ENCODE data around the gene DHX35.
"Not testable (repeated sequence)": the region's sequence is repeated elsewhere in the genome, so short reads cannot be mapped to it uniquely, and the experiment has no call there.

The DHX35 gene

GRCh38 chr20:38951611-38952010 is 10.5 kb upstream of the DHX35 start:
- no peak overlapping the region for H3K4me3 ChIP-seq (replicated peaks; ENCODE audit: low read depth, low read length)
- TF ChIP-seq CTCF (IDR thresholded peaks at IDR 0.05; ENCODE audit: low read length, missing control alignments): no peak
- no peak for DNase-seq (ENCODE audit: low read depth)

GRCh38 chr20:38952153-38952552 is 10.0 kb upstream of the DHX35 start:
- H3K4me3 ChIP-seq (replicated peaks; ENCODE audit: low read depth, low read length): no peak overlapping the region
- DNase-seq (ENCODE audit: low read depth): no peak

DNA sequence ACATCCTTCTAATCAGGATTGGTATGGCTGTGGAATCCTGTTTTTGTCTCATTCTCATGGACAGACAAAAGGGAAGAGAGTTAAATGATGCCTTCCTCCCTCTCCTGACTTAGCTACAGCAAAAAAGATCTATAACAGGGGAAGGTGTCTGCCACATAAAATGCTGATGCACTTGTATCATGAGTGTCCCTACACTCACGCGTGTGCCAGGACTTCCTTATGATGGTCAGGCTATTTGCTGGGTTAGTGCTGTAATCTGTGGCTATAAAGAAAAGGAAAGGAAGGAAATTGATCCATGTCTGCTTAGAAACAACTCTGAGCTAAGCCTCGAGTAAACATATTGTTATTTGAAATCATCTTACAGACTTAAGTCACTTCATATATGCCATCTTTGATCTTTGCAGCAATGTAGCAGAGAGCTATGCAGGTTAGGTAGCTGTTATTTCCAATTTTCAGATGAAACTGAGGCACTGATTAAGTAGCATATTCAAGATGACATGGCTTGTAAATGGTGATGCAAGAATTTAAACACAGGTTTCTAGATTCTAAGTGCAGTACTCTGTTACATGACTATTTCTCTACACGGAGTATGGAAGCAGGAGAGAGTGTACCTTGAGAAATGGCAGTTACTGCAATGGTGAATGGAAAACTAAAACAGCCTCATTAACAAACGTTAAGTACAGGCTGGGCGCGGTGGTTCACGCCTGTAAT is 8.4 kb upstream of the DHX35 start:
- TF ChIP-seq CTCF (IDR thresholded peaks at IDR 0.05; ENCODE audit: low read length, missing control alignments): no peak
- H3K4me3 ChIP-seq (replicated peaks; ENCODE audit: low read depth, low read length): no peak overlapping the region

More at GRCh38 chr20:38952153-38952552, 10.0 kb upstream of the DHX35 start:
- TF ChIP-seq CTCF (IDR thresholded peaks at IDR 0.05; ENCODE audit: low read length, missing control alignments): no peak

GRCh38 chr20:38957235-38957876 is 4.8 kb upstream of the DHX35 start:
- no peak overlapping the region for H3K4me3 ChIP-seq (replicated peaks; ENCODE audit: low read depth, low read length)
- no peak for TF ChIP-seq CTCF (IDR thresholded peaks at IDR 0.05; ENCODE audit: low read length, missing control alignments)
- DNase-seq (ENCODE audit: low read depth): no peak

More for the DNA sequence above, 8.4 kb upstream of the DHX35 start:
- DNase-seq (ENCODE audit: low read depth): no peak

DNA sequence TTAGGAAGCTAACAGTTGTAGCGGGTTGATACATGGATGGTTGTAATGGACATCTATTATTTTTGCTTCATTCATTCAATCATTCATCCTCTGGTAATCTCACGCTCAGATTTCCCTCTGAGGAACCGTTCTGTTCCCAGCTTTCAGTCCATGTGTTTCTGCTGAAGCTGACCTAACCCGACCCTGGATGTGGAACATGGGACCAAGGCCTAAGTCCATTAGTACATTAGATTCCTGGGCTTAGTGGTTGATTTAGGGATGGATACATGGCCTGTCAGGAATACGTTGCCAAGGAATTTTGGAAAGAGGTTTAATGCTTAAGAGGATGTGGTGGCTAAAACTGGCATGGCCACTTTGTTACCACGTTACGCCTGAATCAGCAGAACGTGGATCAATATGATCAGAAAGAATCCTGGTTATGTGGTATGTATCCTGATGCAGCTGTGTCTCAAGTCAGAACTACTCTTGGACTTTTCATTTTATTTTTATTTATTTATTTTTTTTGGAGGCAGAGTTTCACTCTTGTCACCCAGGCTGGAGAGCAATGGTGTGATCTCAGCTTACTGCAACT is 4.1 kb upstream of the DHX35 start:
- no peak overlapping the region for H3K4me3 ChIP-seq (replicated peaks; ENCODE audit: low read depth, low read length)
- no peak for DNase-seq (ENCODE audit: low read depth)
- no peak for TF ChIP-seq CTCF (IDR thresholded peaks at IDR 0.05; ENCODE audit: low read length, missing control alignments)

- H3K4me3 ChIP-seq (replicated peaks; ENCODE audit: low read depth, low read length); DNase-seq (ENCODE audit: low read depth): not testable (repeated sequence)
Measured at GRCh38 chr20:38960187-38960687, 1.9 kb upstream of the DHX35 start.

- TF ChIP-seq CTCF (IDR thresholded peaks at IDR 0.05; ENCODE audit: low read length, missing control alignments): no peak
- H3K4me3 ChIP-seq (replicated peaks; ENCODE audit: low read depth, low read length): peak overlapping the region; percentile 96
- DNase-seq (ENCODE audit: low read depth): no peak
Measured at GRCh38 chr20:38961530-38962043, 557 bp upstream of the DHX35 start.

All from fibroblast of pulmonary artery (primary cell).